Stimulated activated CD4-positive, alpha-beta T cell treated with anti-CD3 and anti-CD28 coated beads, Interleukin-2, amount 100 ng/mL, for 48 hours (primary cell): ENCODE data around the gene GIPC2.
"Not testable (repeated sequence)": the region's sequence is repeated elsewhere in the genome, so short reads cannot be mapped to it uniquely, and the experiment has no call there.

Experiments used
- DNase-seq, 2 donors: peaks; one replicate each; pipeline ENCODE4 v3.0.0-alpha.2; 2020

The GIPC2 gene

GRCh38 chr1:78038071-78038470, 7.7 kb upstream of the GIPC2 start:
- DNase-seq, result no peak

GRCh38 chr1:78038491-78038939, 7.3 kb upstream of the GIPC2 start:
- no peak for DNase-seq

GRCh38 chr1:78040484-78041089, 5.2 kb upstream of the GIPC2 start:
- no peak for DNase-seq

- DNase-seq, result no peak
These were observed 2.3 kb upstream of the GIPC2 start for GRCh38 chr1:78043436-78043835.

GRCh38 chr1:78044796-78045562, 787 bp upstream of the GIPC2 start:
- DNase-seq, result no peak

GRCh38 chr1:78045563-78045925, 222 bp upstream of the GIPC2 start:
- DNase-seq, result no peak

- DNase-seq, result no peak
These were observed 1.3 kb downstream of the GIPC2 start for GRCh38 chr1:78047106-78047505.

- DNase-seq, result no peak
These were observed 1.9 kb downstream of the GIPC2 start for GRCh38 chr1:78047631-78048030.

- no peak for DNase-seq
These were observed 2.7 kb downstream of the GIPC2 start for GRCh38 chr1:78048446-78048845.

- no peak for DNase-seq
These were observed 3.6 kb downstream of the GIPC2 start for GRCh38 chr1:78049396-78049795.

GRCh38 chr1:78051005-78051404, 5.2 kb downstream of the GIPC2 start:
- DNase-seq, result no peak

GRCh38 chr1:78052685-78053405, 7.1 kb downstream of the GIPC2 start:
- DNase-seq, result no peak

- no peak for DNase-seq
These were observed 7.7 kb downstream of the GIPC2 start for GRCh38 chr1:78053498-78053897.

- no peak for DNase-seq
These were observed 8.8 kb downstream of the GIPC2 start for GRCh38 chr1:78054559-78054958.

- DNase-seq, result no peak
These were observed 9.2 kb downstream of the GIPC2 start for GRCh38 chr1:78054972-78055371.

GRCh38 chr1:78055565-78056132, 9.9 kb downstream of the GIPC2 start:
- no peak for DNase-seq

GRCh38 chr1:78058670-78059069, 12.9 kb downstream of the GIPC2 start:
- DNase-seq, result no peak

- no peak for DNase-seq
These were observed 15.2 kb downstream of the GIPC2 start for GRCh38 chr1:78060857-78061563.

- no peak for DNase-seq
These were observed 16.2 kb downstream of the GIPC2 start for GRCh38 chr1:78061825-78062523.

- DNase-seq, result not testable (repeated sequence)
These were observed 19.1 kb downstream of the GIPC2 start for GRCh38 chr1:78064886-78065285.

GRCh38 chr1:78068681-78069283, 23.0 kb downstream of the GIPC2 start:
- DNase-seq, result no peak

- no peak for DNase-seq
These were observed 24.0 kb downstream of the GIPC2 start for GRCh38 chr1:78069784-78070183.
